ENCODE results near the gene WDCP. TPM values are rescaled to one million over a fixed set of nuclear protein-coding genes. Genes with fewer than 3 reads are reported as not detected.

WDCP gene
- total RNA-seq, 1 experiment from 2014 or later, result 36.9 TPM

GRCh38 chr2:24040511-24040910 is 6.7 kb downstream of the WDCP start:
- DNase-seq, result no peak
- peaks cover 5% of the 10 kb centered on the region for H3K79me1 ChIP-seq (ENCODE audit: insufficient read depth, low read depth, low read length, poor library complexity, severe bottlenecking)
- Mint-ChIP-seq H3K9me3 (no peaks in the 10 kb centered on the region), H3K27me3 (ENCODE audit: low read depth) (no peaks in the 10 kb centered on the region), H3K4me3 (no peak overlapping the region), H3K27ac (no peak overlapping the region), H3K4me1 (peaks cover 2 to 3% of the 10 kb centered on the region in 2 experiments; a peak in 2 of 4 replicates), H3K36me3 (ENCODE audit: insufficient read depth in 1 of 3, low read depth in 3 of 3) (peaks cover 12 to 40% (median 39%) of the 10 kb centered on the region in 3 experiments; a peak in 6 of 7 replicates)
- H3K4ac ChIP-seq (ENCODE audit: low read depth, low read length), result no peak overlapping the region
- no peaks in the 10 kb centered on the region for H3K4me1 ChIP-seq (ENCODE audit: insufficient read depth, low read length)
- no peak overlapping the region for H4K8ac ChIP-seq (replicated peaks; ENCODE audit: insufficient read length, low read depth, low read length)
- H3K4me2 ChIP-seq (ENCODE audit: insufficient read depth, insufficient read length, low read length), result no peak overlapping the region
- no peak for TF ChIP-seq CTCF (conservative IDR thresholded peaks at IDR 0.05)
- no peak overlapping the region for H3K9ac ChIP-seq (ENCODE audit: extremely low read depth, insufficient read length, low read length)
- H4K5ac ChIP-seq (ENCODE audit: insufficient read length, low read depth, low read length), result no peak overlapping the region
- no peak overlapping the region for H3K23ac ChIP-seq (ENCODE audit: insufficient read length, low read depth, low read length)
- no CpG with 5 or more reads among the region's 4 CpGs for WGBS (ENCODE audit: extremely low coverage, insufficient read length, low lambda C conversion rate)
- no peaks in the 10 kb centered on the region for H3K23me2 ChIP-seq (ENCODE audit: insufficient read length, low read depth, low read length, poor library complexity, severe bottlenecking)
- H3K14ac ChIP-seq (ENCODE audit: insufficient read depth, low read length), result no peak overlapping the region
- H2BK15ac ChIP-seq (ENCODE audit: low read depth, low read length), result no peak overlapping the region
- no peak overlapping the region for H2AFZ ChIP-seq (ENCODE audit: low read length)
- no peak overlapping the region for H3K27ac ChIP-seq (ENCODE audit: insufficient read length, low read depth, low read length)
- H3K56ac ChIP-seq (ENCODE audit: insufficient read length, low read depth, low read length), result no peak overlapping the region
- H2BK12ac ChIP-seq (ENCODE audit: insufficient read length, low read depth, low read length), result no peak overlapping the region
- no peak overlapping the region for H4K91ac ChIP-seq (ENCODE audit: insufficient read length, low read depth, low read length)
- no peak overlapping the region for H2AK5ac ChIP-seq (ENCODE audit: insufficient read length, low read length)
- no peak overlapping the region for H3T11ph ChIP-seq (ENCODE audit: low read length)
- H3K27me3 ChIP-seq (ENCODE audit: insufficient read depth, low read length), result no peaks in the 10 kb centered on the region
- no peak overlapping the region for H3K18ac ChIP-seq (ENCODE audit: insufficient read length, low read depth, low read length)
- H4K20me1 ChIP-seq (ENCODE audit: control insufficient read depth, insufficient read depth, insufficient read length), result no peaks in the 10 kb centered on the region
- H3K9me3 ChIP-seq (ENCODE audit: control insufficient read depth, low read depth, low read length), result no peaks in the 10 kb centered on the region
- H2BK120ac ChIP-seq (ENCODE audit: low read depth, low read length, poor library complexity, severe bottlenecking), result no peak overlapping the region
- no peak overlapping the region for H2BK5ac ChIP-seq (ENCODE audit: insufficient read length, low read length)
- H2BK20ac ChIP-seq (ENCODE audit: low read depth, low read length, poor library complexity, severe bottlenecking), result no peak overlapping the region
- peaks cover 2% of the 10 kb centered on the region; the same call in 1 of the 2 replicates for H3K79me2 ChIP-seq (ENCODE audit: insufficient read depth, low read length)
